ENCODE measurements around the gene CHD1L.

DNA sequence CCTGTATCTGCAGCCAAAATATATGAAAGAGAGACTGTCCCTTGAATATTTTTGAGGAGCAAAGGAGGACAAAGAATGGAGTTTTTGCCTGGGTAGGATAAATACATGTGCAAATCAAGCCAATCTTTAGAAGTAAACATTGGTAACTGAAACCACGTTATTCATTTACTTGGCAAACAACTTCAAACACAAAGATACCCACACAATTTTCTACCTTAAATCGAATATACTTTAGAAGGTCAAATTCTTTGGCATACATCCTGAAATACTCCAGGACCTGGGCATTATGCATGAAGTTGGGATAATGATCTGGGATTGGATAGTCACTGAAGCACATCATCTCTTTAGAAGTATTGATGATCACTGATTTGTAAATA, 27.0 kb upstream of the CHD1L start:
- no peak for TF ChIP-seq CTCF (IDR thresholded peaks at IDR 0.05)
- no peak for TF ChIP-seq POLR2A (IDR thresholded peaks at IDR 0.05)
